DND-41 (cell line): ENCODE data around the gene CCR1.

ENCODE experiments used
- ATAC-seq: fragments of 200-7000 bp; cut with Tn5 transposase; 3 replicates; pipeline ENCODE4 v1.9.1; 2021; ENCODE audit warnings: low read depth; ENCODE audit not compliant: insufficient read depth
- DNase-seq: peaks from one replicate; pipeline ENCODE4 v3.0.0-alpha.2; 2020
- H2AFZ ChIP-seq: 2 replicates; pipeline ENCODE4 v1.6.0; 2012; ENCODE audit warnings: low read depth, low read length
- H3K27ac ChIP-seq: 2 replicates; pipeline ENCODE4 v1.5.1; 2012; ENCODE audit warnings: low read length, inconsistent platforms
- H3K27me3 ChIP-seq: fragments of 200-600 bp; sonication (generic); 2 replicates; pipeline ENCODE4 v1.6.0; 2012; ENCODE audit warnings: low read length, mild to moderate bottlenecking, inconsistent platforms; ENCODE audit not compliant: insufficient read depth, poor library complexity
- H3K36me3 ChIP-seq: 2 replicates; pipeline ENCODE4 v1.5.1; 2012; ENCODE audit warnings: low read length, inconsistent platforms; ENCODE audit not compliant: insufficient read depth
- H3K4me1 ChIP-seq: 2 replicates; pipeline ENCODE4 v1.5.1; 2012; ENCODE audit warnings: mild to moderate bottlenecking, low read length; ENCODE audit not compliant: insufficient read depth
- H3K4me2 ChIP-seq: 2 replicates; pipeline ENCODE4 v1.6.0; 2012; ENCODE audit warnings: mild to moderate bottlenecking, moderate library complexity, low read length, inconsistent platforms; ENCODE audit not compliant: insufficient read depth
- H3K4me3 ChIP-seq, 2 experiments: fragments of 200-600 bp in 1 of 2; shearing (Covaris generic) in 1 of 2; 2 replicates each; pipeline ENCODE4 v1.5.1; 2012 to 2016; ENCODE audit warnings: inconsistent platforms in 2 of 2, low read length in 2 of 2, mild to moderate bottlenecking in 2 of 2, low read depth in 1 of 2, moderate library complexity in 1 of 2
- H3K79me2 ChIP-seq: 2 replicates; pipeline ENCODE4 v1.6.0; 2012; ENCODE audit warnings: low read length, inconsistent platforms; ENCODE audit not compliant: insufficient read depth
- H3K9ac ChIP-seq: 2 replicates; pipeline ENCODE4 v1.6.0; 2012; ENCODE audit warnings: low read depth, mild to moderate bottlenecking, inconsistent platforms, low read length, moderate library complexity
- H3K9me3 ChIP-seq: 2 replicates; pipeline ENCODE4 v1.5.1; 2012; ENCODE audit warnings: low read length, moderate library complexity, mild to moderate bottlenecking, inconsistent platforms; ENCODE audit not compliant: insufficient read depth, severe bottlenecking
- H4K20me1 ChIP-seq: 2 replicates; pipeline ENCODE4 v1.6.0; 2012; ENCODE audit warnings: low read length; ENCODE audit not compliant: insufficient read depth
- EZH2 ChIP-seq: IDR thresholded peaks from 3 replicates; pipeline ENCODE4 v1.6.1; 2012; ENCODE audit warnings: borderline replicate concordance, low read depth, mild to moderate bottlenecking, moderate library complexity, low read length, inconsistent platforms; ENCODE audit not compliant: severe bottlenecking
- TF ChIP-seq, protein P1 (sequence below): IDR thresholded peaks from 2 replicates; pipeline ENCODE4 v1.5.1; 2012; ENCODE audit warnings: borderline replicate concordance, low read length, moderate library complexity, mild to moderate bottlenecking; ENCODE audit not compliant: poor library complexity, severe bottlenecking; ENCODE audit errors: extremely low read depth

Gene CCR1

GRCh38 chr3:46238386-46238785, 30.3 kb upstream of the CCR1 start:
- no peaks in the 10 kb centered on the region for H3K79me2 ChIP-seq
- TF ChIP-seq EZH2: no peak
- TF ChIP-seq, protein P1, sequence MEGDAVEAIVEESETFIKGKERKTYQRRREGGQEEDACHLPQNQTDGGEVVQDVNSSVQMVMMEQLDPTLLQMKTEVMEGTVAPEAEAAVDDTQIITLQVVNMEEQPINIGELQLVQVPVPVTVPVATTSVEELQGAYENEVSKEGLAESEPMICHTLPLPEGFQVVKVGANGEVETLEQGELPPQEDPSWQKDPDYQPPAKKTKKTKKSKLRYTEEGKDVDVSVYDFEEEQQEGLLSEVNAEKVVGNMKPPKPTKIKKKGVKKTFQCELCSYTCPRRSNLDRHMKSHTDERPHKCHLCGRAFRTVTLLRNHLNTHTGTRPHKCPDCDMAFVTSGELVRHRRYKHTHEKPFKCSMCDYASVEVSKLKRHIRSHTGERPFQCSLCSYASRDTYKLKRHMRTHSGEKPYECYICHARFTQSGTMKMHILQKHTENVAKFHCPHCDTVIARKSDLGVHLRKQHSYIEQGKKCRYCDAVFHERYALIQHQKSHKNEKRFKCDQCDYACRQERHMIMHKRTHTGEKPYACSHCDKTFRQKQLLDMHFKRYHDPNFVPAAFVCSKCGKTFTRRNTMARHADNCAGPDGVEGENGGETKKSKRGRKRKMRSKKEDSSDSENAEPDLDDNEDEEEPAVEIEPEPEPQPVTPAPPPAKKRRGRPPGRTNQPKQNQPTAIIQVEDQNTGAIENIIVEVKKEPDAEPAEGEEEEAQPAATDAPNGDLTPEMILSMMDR: no peak
- H3K9ac ChIP-seq: no peak overlapping the region
- DNase-seq: no peak
- no peak overlapping the region for H3K4me3 ChIP-seq
- no peak for ATAC-seq
- no peak overlapping the region for H3K4me2 ChIP-seq
- no peak overlapping the region for H3K27ac ChIP-seq
- no peaks in the 10 kb centered on the region for H3K27me3 ChIP-seq
- H3K9me3 ChIP-seq: no peaks in the 10 kb centered on the region
- H2AFZ ChIP-seq: no peak overlapping the region
- no peaks in the 10 kb centered on the region for H3K4me1 ChIP-seq
- H3K36me3 ChIP-seq: no peaks in the 10 kb centered on the region
- H4K20me1 ChIP-seq: no peaks in the 10 kb centered on the region

GRCh38 chr3:46236294-46237054, 28.4 kb upstream of the CCR1 start:
- DNase-seq: no peak

GRCh38 chr3:46235425-46235824, 27.3 kb upstream of the CCR1 start:
- Histone ChIP-seq H4K20me1 (no peaks in the 10 kb centered on the region), H2AFZ (no peak overlapping the region), H3K4me1 (no peaks in the 10 kb centered on the region), H3K27me3 (no peaks in the 10 kb centered on the region), H3K36me3 (no peaks in the 10 kb centered on the region), H3K79me2 (no peaks in the 10 kb centered on the region), H3K9ac (no peak overlapping the region), H3K4me2 (no peak overlapping the region), H3K4me3 (no peak overlapping the region), H3K27ac (no peak overlapping the region), H3K9me3 (no peaks in the 10 kb centered on the region)
- TF ChIP-seq EZH2: no peak
- TF ChIP-seq, protein P1: no peak
- DNase-seq: no peak
- ATAC-seq: no peak

More at GRCh38 chr3:46236294-46237054, 28.4 kb upstream of the CCR1 start:
- H3K27me3 ChIP-seq: no peaks in the 10 kb centered on the region
- no peaks in the 10 kb centered on the region for H3K4me1 ChIP-seq
- H4K20me1 ChIP-seq: no peaks in the 10 kb centered on the region
- no peak overlapping the region for H2AFZ ChIP-seq
- no peaks in the 10 kb centered on the region for H3K36me3 ChIP-seq
- ATAC-seq: no peak
- H3K4me2 ChIP-seq: no peak overlapping the region
- H3K4me3 ChIP-seq: no peak overlapping the region
- no peaks in the 10 kb centered on the region for H3K9me3 ChIP-seq
- no peak overlapping the region for H3K9ac ChIP-seq
- TF ChIP-seq, protein P1: no peak
- no peak for TF ChIP-seq EZH2
- no peaks in the 10 kb centered on the region for H3K79me2 ChIP-seq
- H3K27ac ChIP-seq: no peak overlapping the region
